ENCODE results near the gene UBXN10.

Gene UBXN10

GRCh38 chr1:20194757-20195461 is 9.0 kb downstream of the UBXN10 start:
- no peak overlapping the region for H3K4me3 Mint-ChIP-seq
- no peaks in the 10 kb centered on the region for H3K36me3 Mint-ChIP-seq
- DNase-seq (ENCODE audit: low spot score in 2 of 2) (peak; percentile 65 to 75), ATAC-seq (ENCODE audit: low read depth) (peak; percentile 89)
- H3K27ac Mint-ChIP-seq, result no peak overlapping the region
- H3K4me1 Mint-ChIP-seq, result peaks cover 4% of the 10 kb centered on the region
- peaks cover 20% of the 10 kb centered on the region for H3K27me3 Mint-ChIP-seq
- H3K9me3 Mint-ChIP-seq, result no peaks in the 10 kb centered on the region

- ATAC-seq (ENCODE audit: low read depth) (no peak), DNase-seq (ENCODE audit: low spot score in 2 of 2) (no peak)
- H3K27me3 Mint-ChIP-seq, result peaks cover 21% of the 10 kb centered on the region
- no peak overlapping the region for H3K4me3 Mint-ChIP-seq
- H3K4me1 Mint-ChIP-seq, result peaks cover 4% of the 10 kb centered on the region
- no peak overlapping the region for H3K27ac Mint-ChIP-seq
- H3K36me3 Mint-ChIP-seq, result no peaks in the 10 kb centered on the region
- no peaks in the 10 kb centered on the region for H3K9me3 Mint-ChIP-seq
Measured at GRCh38 chr1:20195462-20195780, 9.5 kb downstream of the UBXN10 start.

GRCh38 chr1:20197329-20197791 is 11.5 kb downstream of the UBXN10 start:
- peaks cover 23% of the 10 kb centered on the region for H3K27me3 Mint-ChIP-seq
- no peaks in the 10 kb centered on the region for H3K36me3 Mint-ChIP-seq
- no peak overlapping the region for H3K27ac Mint-ChIP-seq
- ATAC-seq (ENCODE audit: low read depth) (no peak), DNase-seq (ENCODE audit: low spot score in 2 of 2) (no peak)
- peaks cover 4% of the 10 kb centered on the region for H3K4me1 Mint-ChIP-seq
- no peaks in the 10 kb centered on the region for H3K9me3 Mint-ChIP-seq
- H3K4me3 Mint-ChIP-seq, result no peak overlapping the region

- no peaks in the 10 kb centered on the region for H3K36me3 Mint-ChIP-seq
- no peak for ATAC-seq (ENCODE audit: low read depth)
- H3K27me3 Mint-ChIP-seq, result peaks cover 27% of the 10 kb centered on the region
- H3K4me3 Mint-ChIP-seq, result no peak overlapping the region
- DNase-seq (ENCODE audit: low spot score in 2 of 2), result no peak
- no peaks in the 10 kb centered on the region for H3K9me3 Mint-ChIP-seq
- peaks cover 4% of the 10 kb centered on the region for H3K4me1 Mint-ChIP-seq
- no peak overlapping the region for H3K27ac Mint-ChIP-seq
Measured at GRCh38 chr1:20198296-20198695, 12.4 kb downstream of the UBXN10 start.

- ATAC-seq (ENCODE audit: low read depth) (no peak), DNase-seq (ENCODE audit: low spot score in 2 of 2) (no peak)
- Mint-ChIP-seq H3K27ac (no peak overlapping the region), H3K9me3 (no peaks in the 10 kb centered on the region), H3K4me1 (peaks cover 4% of the 10 kb centered on the region), H3K4me3 (no peak overlapping the region), H3K36me3 (no peaks in the 10 kb centered on the region), H3K27me3 (peaks cover 30% of the 10 kb centered on the region)
Measured at GRCh38 chr1:20198918-20199317, 13.0 kb downstream of the UBXN10 start.

GRCh38 chr1:20199403-20199802 is 13.5 kb downstream of the UBXN10 start:
- no peak for DNase-seq (ENCODE audit: low spot score in 2 of 2)
- Mint-ChIP-seq H3K4me1 (peaks cover 4% of the 10 kb centered on the region), H3K9me3 (no peaks in the 10 kb centered on the region), H3K27ac (no peak overlapping the region), H3K36me3 (no peaks in the 10 kb centered on the region), H3K4me3 (no peak overlapping the region), H3K27me3 (peaks cover 26% of the 10 kb centered on the region)
- no peak for ATAC-seq (ENCODE audit: low read depth)

GRCh38 chr1:20199840-20200239 is 13.9 kb downstream of the UBXN10 start:
- DNase-seq (ENCODE audit: low spot score in 2 of 2), result no peak
- Mint-ChIP-seq H3K9me3 (no peaks in the 10 kb centered on the region), H3K27me3 (peaks cover 25% of the 10 kb centered on the region), H3K4me3 (no peak overlapping the region), H3K4me1 (peaks cover 4% of the 10 kb centered on the region), H3K36me3 (no peaks in the 10 kb centered on the region), H3K27ac (no peak overlapping the region)
- ATAC-seq (ENCODE audit: low read depth), result no peak

GRCh38 chr1:20200966-20201365 is 15.1 kb downstream of the UBXN10 start:
- DNase-seq (ENCODE audit: low spot score in 2 of 2) (no peak), ATAC-seq (ENCODE audit: low read depth) (no peak)
- Mint-ChIP-seq H3K27me3 (peaks cover 27% of the 10 kb centered on the region), H3K9me3 (no peaks in the 10 kb centered on the region), H3K4me1 (no peaks in the 10 kb centered on the region), H3K4me3 (no peak overlapping the region), H3K27ac (no peak overlapping the region), H3K36me3 (no peaks in the 10 kb centered on the region)

- no peaks in the 10 kb centered on the region for H3K36me3 Mint-ChIP-seq
- H3K4me3 Mint-ChIP-seq, result no peak overlapping the region
- DNase-seq (ENCODE audit: low spot score in 2 of 2) (no peak), ATAC-seq (ENCODE audit: low read depth) (no peak)
- H3K9me3 Mint-ChIP-seq, result no peaks in the 10 kb centered on the region
- H3K4me1 Mint-ChIP-seq, result no peaks in the 10 kb centered on the region
- no peak overlapping the region for H3K27ac Mint-ChIP-seq
- peaks cover 22% of the 10 kb centered on the region for H3K27me3 Mint-ChIP-seq
Measured at GRCh38 chr1:20202166-20202565, 16.3 kb downstream of the UBXN10 start.

GRCh38 chr1:20207546-20207945 is 21.6 kb downstream of the UBXN10 start:
- Mint-ChIP-seq H3K36me3 (no peaks in the 10 kb centered on the region), H3K27me3 (peaks cover 21% of the 10 kb centered on the region), H3K27ac (no peak overlapping the region), H3K9me3 (no peaks in the 10 kb centered on the region), H3K4me1 (no peaks in the 10 kb centered on the region), H3K4me3 (no peak overlapping the region)
- ATAC-seq (ENCODE audit: low read depth), result no peak
- DNase-seq (ENCODE audit: low spot score in 2 of 2), result no peak

- no peak overlapping the region for H3K4me3 Mint-ChIP-seq
- H3K4me1 Mint-ChIP-seq, result no peaks in the 10 kb centered on the region
- no peaks in the 10 kb centered on the region for H3K36me3 Mint-ChIP-seq
- ATAC-seq (ENCODE audit: low read depth), result no peak
- H3K27ac Mint-ChIP-seq, result no peak overlapping the region
- no peak for DNase-seq (ENCODE audit: low spot score in 2 of 2)
- peaks cover 14% of the 10 kb centered on the region for H3K27me3 Mint-ChIP-seq
- H3K9me3 Mint-ChIP-seq, result no peaks in the 10 kb centered on the region
Measured at GRCh38 chr1:20209471-20209870, 23.6 kb downstream of the UBXN10 start.

GRCh38 chr1:20210736-20211460 is 25.0 kb downstream of the UBXN10 start:
- H3K36me3 Mint-ChIP-seq, result no peaks in the 10 kb centered on the region
- no peaks in the 10 kb centered on the region for H3K4me1 Mint-ChIP-seq
- H3K4me3 Mint-ChIP-seq, result no peak overlapping the region
- DNase-seq (ENCODE audit: low spot score in 2 of 2), result no peak
- H3K27me3 Mint-ChIP-seq, result peaks cover 10% of the 10 kb centered on the region
- H3K27ac Mint-ChIP-seq, result no peak overlapping the region
- no peak for ATAC-seq (ENCODE audit: low read depth)
- no peaks in the 10 kb centered on the region for H3K9me3 Mint-ChIP-seq

- H3K9me3 Mint-ChIP-seq, result no peaks in the 10 kb centered on the region
- H3K36me3 Mint-ChIP-seq, result no peaks in the 10 kb centered on the region
- peaks cover 10% of the 10 kb centered on the region for H3K27me3 Mint-ChIP-seq
- no peaks in the 10 kb centered on the region for H3K4me1 Mint-ChIP-seq
- no peak overlapping the region for H3K4me3 Mint-ChIP-seq
- DNase-seq (ENCODE audit: low spot score in 2 of 2) (no peak), ATAC-seq (ENCODE audit: low read depth) (no peak)
- H3K27ac Mint-ChIP-seq, result no peak overlapping the region
Measured at GRCh38 chr1:20211511-20211931, 25.6 kb downstream of the UBXN10 start.

- Mint-ChIP-seq H3K4me3 (no peak overlapping the region), H3K4me1 (no peaks in the 10 kb centered on the region), H3K36me3 (no peaks in the 10 kb centered on the region), H3K9me3 (no peaks in the 10 kb centered on the region), H3K27ac (no peak overlapping the region), H3K27me3 (peaks cover 10% of the 10 kb centered on the region)
- ATAC-seq (ENCODE audit: low read depth) (no peak), DNase-seq (ENCODE audit: low spot score in 2 of 2) (no peak)
Measured at GRCh38 chr1:20212085-20212684, 26.3 kb downstream of the UBXN10 start.

Measured in memory B cell (primary cell).